ENCODE results near the gene ARHGEF19. TPM values are rescaled to one million over a fixed set of nuclear protein-coding genes. Genes with fewer than 3 reads are reported as not detected.

ARHGEF19 gene
- total and polyA plus RNA-seq, 2 of the 13 experiments (the other 11 are each of a cell fraction or from before 2014, with no cell fraction given), result 1.7 to 1.8 TPM

GRCh38 chr1:16175610-16176553 is 36.6 kb downstream of the ARHGEF19 start (continued):
- TF ChIP-seq KAT8 (CRISPR knock-in tag; IDR thresholded peaks at IDR 0.05), result peak; percentile 39; the same call in 1 of the 2 replicates
- no peak for TF ChIP-seq SOX13 (IDR thresholded peaks at IDR 0.05)
- no peak for TF ChIP-seq SOX13 (CRISPR knock-in tag; conservative IDR thresholded peaks at IDR 0.05 in 1 of 2, IDR thresholded peaks at IDR 0.05 in 1 of 2)
- TF ChIP-seq SCMH1 (CRISPR knock-in tag; IDR thresholded peaks at IDR 0.05; ENCODE audit: borderline replicate concordance), result no peak
- no peak for TF ChIP-seq ZNF782 (CRISPR knock-in tag; IDR thresholded peaks at IDR 0.05; ENCODE audit: borderline replicate concordance)
- peak; percentile 44; the same call in 1 of the 2 replicates for TF ChIP-seq ZNF33B (CRISPR knock-in tag; IDR thresholded peaks at IDR 0.05)
- peak; percentile 59; the same call in 1 of the 2 replicates for TF ChIP-seq RFXAP (CRISPR knock-in tag; IDR thresholded peaks at IDR 0.05; ENCODE audit: borderline replicate concordance)
- no peak for TF ChIP-seq ELF4 (CRISPR knock-in tag; IDR thresholded peaks at IDR 0.05; ENCODE audit: borderline replicate concordance)
- TF ChIP-seq NCOR1 (IDR thresholded peaks at IDR 0.05; ENCODE audit: borderline replicate concordance, low read length), result no peak
- no peak for TF ChIP-seq DBP (CRISPR knock-in tag; IDR thresholded peaks at IDR 0.05; ENCODE audit: not compliant biosample characterization)
- TF ChIP-seq FOSL1 (CRISPR knock-in tag; IDR thresholded peaks at IDR 0.05; ENCODE audit: borderline replicate concordance), result 0 out of 2 replicates have a peak, but pooled peaks have one; percentile 33
- no peak for TF ChIP-seq ZNF431 (CRISPR knock-in tag; IDR thresholded peaks at IDR 0.05; ENCODE audit: borderline replicate concordance, low read depth)
- no peak for TF ChIP-seq STAT5B (CRISPR knock-in tag; IDR thresholded peaks at IDR 0.05)
- TF ChIP-seq PRDM15 (CRISPR knock-in tag; IDR thresholded peaks at IDR 0.05), result no peak
- no peak for TF ChIP-seq ZNF703 (CRISPR knock-in tag; IDR thresholded peaks at IDR 0.05; ENCODE audit: borderline replicate concordance)
- no peak for TF ChIP-seq SRF (IDR thresholded peaks at IDR 0.05; ENCODE audit: low read depth, low read length)
- no peak for TF ChIP-seq ZNF280B (CRISPR knock-in tag; IDR thresholded peaks at IDR 0.05; ENCODE audit: borderline replicate concordance)
- TF ChIP-seq ZNF678 (CRISPR knock-in tag; IDR thresholded peaks at IDR 0.05), result peak; percentile 27; the same call in 1 of the 2 replicates
- no peak for TF ChIP-seq ZSCAN5A (CRISPR knock-in tag; IDR thresholded peaks at IDR 0.05; ENCODE audit: borderline replicate concordance)

Measured in HepG2 (cell line).